Activated CD4-positive, alpha-beta memory T cell treated with anti-CD3 and anti-CD28 coated beads for 36 hours (primary cell): Measurements from ENCODE around the gene UPK3A. TPM values are rescaled to one million over a fixed set of nuclear protein-coding genes. Genes with fewer than 3 reads are reported as not detected.
A peak's percentile ranks its signal among the peaks of the same experiment; 100 is the strongest.
"Not testable (repeated sequence)": the region's sequence is repeated elsewhere in the genome, so short reads cannot be mapped to it uniquely, and the experiment has no call there.

Experiments used
- CTCF ChIA-PET: fragments of 350-600 bp; sonication (Branson Sonifier 250); formaldehyde crosslinking; loops from one replicate; lab custom pipeline; 2021; ENCODE audit warnings: antibody characterized with exemption, inconsistent platforms; lab: Charles Lee
- POLR2A ChIA-PET: fragments of 350-600 bp; sonication (Branson Sonifier 250); formaldehyde crosslinking; loops from one replicate; lab custom pipeline; 2021; ENCODE audit warnings: antibody characterized with exemption; lab: Charles Lee
- DNase-seq: peaks from one replicate; pipeline ENCODE4 v3.0.0-alpha.2; 2020
- H3K27ac Mint-ChIP-seq: one replicate; pipeline ENCODE4 v1.8.0; 2021; ENCODE audit warnings: mixed read lengths
- H3K27me3 Mint-ChIP-seq: one replicate; pipeline ENCODE4 v1.8.0; 2021; ENCODE audit warnings: mixed read lengths
- H3K36me3 Mint-ChIP-seq: one replicate; pipeline ENCODE4 v1.8.0; 2021; ENCODE audit warnings: mixed read lengths
- H3K4me1 Mint-ChIP-seq: one replicate; pipeline ENCODE4 v1.8.0; 2021; ENCODE audit warnings: low read depth, mixed read lengths
- H3K4me3 Mint-ChIP-seq: one replicate; pipeline ENCODE4 v1.8.0; 2021; ENCODE audit warnings: mild to moderate bottlenecking, mixed read lengths
- H3K9me3 Mint-ChIP-seq: one replicate; pipeline ENCODE4 v1.8.0; 2021; ENCODE audit warnings: mixed read lengths
- intact Hi-C: fragments of 100-400 bp; cut with micrococcal nuclease; formaldehyde crosslinking; loops from one replicate; pipeline ENCODE4 v1.15.1; 2023
- total RNA-seq, 2 experiments: library from RNA; stranded (reverse); gene quantifications; one replicate each; pipeline ENCODE4 v1.2.3, GENCODE V29; 2021

The UPK3A gene
- total RNA-seq, 2 experiments from 2014 or later, result not detected

- CTCF ChIA-PET, result interaction anchor here (1.0 kb wide), 1 partner anchor 36 kb away, joined by 4 read pairs; no protein-coding TSS in a partner anchor
- Mint-ChIP-seq H3K27ac (no peak overlapping the region), H3K36me3 (no peaks in the 10 kb centered on the region), H3K9me3 (no peaks in the 10 kb centered on the region), H3K27me3 (no peaks in the 10 kb centered on the region), H3K4me3 (no peak overlapping the region), H3K4me1 (peaks cover 30% of the 10 kb centered on the region)
- DNase-seq, result no peak
- intact Hi-C loops, result loop anchor here (5.0 kb wide), 1 partner anchor 68 kb away; no protein-coding TSS in a partner anchor
- POLR2A ChIA-PET, result no interaction called here
Observed at GRCh38 chr22:45244916-45245315, 39.8 kb upstream of the UPK3A start.

- H3K4me3 Mint-ChIP-seq, result no peak overlapping the region
- intact Hi-C loops, result no loop called here
- H3K27me3 Mint-ChIP-seq, result no peaks in the 10 kb centered on the region
- H3K36me3 Mint-ChIP-seq, result no peaks in the 10 kb centered on the region
- CTCF ChIA-PET, result no interaction called here
- peaks cover 23% of the 10 kb centered on the region for H3K4me1 Mint-ChIP-seq
- POLR2A ChIA-PET, result no interaction called here
- DNase-seq, result no peak
- no peaks in the 10 kb centered on the region for H3K9me3 Mint-ChIP-seq
- peak overlapping the region; percentile 50 for H3K27ac Mint-ChIP-seq
Observed at GRCh38 chr22:45246060-45246985, 38.4 kb upstream of the UPK3A start.

GRCh38 chr22:45248832-45249561, 35.8 kb upstream of the UPK3A start:
- ChIA-PET POLR2A (interaction anchor here (1.0 kb wide), 1 partner anchor 165 kb away, joined by 3 read pairs; the partner anchor contains the start of genes RIBC2 and SMC1B), CTCF (no interaction called here)
- no peak for DNase-seq
- intact Hi-C loops, result no loop called here
- no peaks in the 10 kb centered on the region for H3K9me3 Mint-ChIP-seq
- H3K36me3 Mint-ChIP-seq, result no peaks in the 10 kb centered on the region
- H3K4me3 Mint-ChIP-seq, result no peak overlapping the region
- peaks cover 23% of the 10 kb centered on the region for H3K4me1 Mint-ChIP-seq
- H3K27ac Mint-ChIP-seq, result no peak overlapping the region
- H3K27me3 Mint-ChIP-seq, result no peaks in the 10 kb centered on the region

- H3K27ac Mint-ChIP-seq, result no peak overlapping the region
- H3K9me3 Mint-ChIP-seq, result no peaks in the 10 kb centered on the region
- CTCF ChIA-PET, result interaction anchor here (0.6 kb wide), 1 partner anchor 75 kb away, joined by 3 read pairs; no protein-coding TSS in a partner anchor
- no peak for DNase-seq
- H3K36me3 Mint-ChIP-seq, result no peaks in the 10 kb centered on the region
- intact Hi-C loops, result no loop called here
- H3K4me3 Mint-ChIP-seq, result no peak overlapping the region
- peaks cover 26% of the 10 kb centered on the region for H3K4me1 Mint-ChIP-seq
- POLR2A ChIA-PET, result no interaction called here
- no peaks in the 10 kb centered on the region for H3K27me3 Mint-ChIP-seq
Observed at GRCh38 chr22:45251825-45252224, 32.9 kb upstream of the UPK3A start.

GRCh38 chr22:45253039-45253641, 31.6 kb upstream of the UPK3A start:
- ChIA-PET POLR2A (no interaction called here), CTCF (interaction anchor here (0.6 kb wide), 1 partner anchor 59 kb away, joined by 3 read pairs; no protein-coding TSS in a partner anchor)
- no peak for DNase-seq
- no peak overlapping the region for H3K4me3 Mint-ChIP-seq
- no peaks in the 10 kb centered on the region for H3K27me3 Mint-ChIP-seq
- no peak overlapping the region for H3K27ac Mint-ChIP-seq
- intact Hi-C loops, result no loop called here
- H3K4me1 Mint-ChIP-seq, result peaks cover 24% of the 10 kb centered on the region
- no peaks in the 10 kb centered on the region for H3K9me3 Mint-ChIP-seq
- H3K36me3 Mint-ChIP-seq, result no peaks in the 10 kb centered on the region

GRCh38 chr22:45254388-45254787, 30.4 kb upstream of the UPK3A start:
- intact Hi-C loops, result no loop called here
- peaks cover 17% of the 10 kb centered on the region for H3K4me1 Mint-ChIP-seq
- ChIA-PET CTCF (no interaction called here), POLR2A (no interaction called here)
- no peaks in the 10 kb centered on the region for H3K27me3 Mint-ChIP-seq
- H3K36me3 Mint-ChIP-seq, result no peaks in the 10 kb centered on the region
- no peak overlapping the region for H3K4me3 Mint-ChIP-seq
- H3K27ac Mint-ChIP-seq, result no peak overlapping the region
- peak; percentile 30 for DNase-seq
- no peaks in the 10 kb centered on the region for H3K9me3 Mint-ChIP-seq

- H3K4me1 Mint-ChIP-seq, result peaks cover 17% of the 10 kb centered on the region
- POLR2A ChIA-PET, result no interaction called here
- no peak overlapping the region for H3K4me3 Mint-ChIP-seq
- H3K27ac Mint-ChIP-seq, result peak overlapping the region; percentile 5
- CTCF ChIA-PET, result no interaction called here
- H3K36me3 Mint-ChIP-seq, result no peaks in the 10 kb centered on the region
- no peaks in the 10 kb centered on the region for H3K9me3 Mint-ChIP-seq
- intact Hi-C loops, result no loop called here
- no peaks in the 10 kb centered on the region for H3K27me3 Mint-ChIP-seq
- DNase-seq, result peak; percentile 64
Observed at GRCh38 chr22:45254789-45255278, 29.9 kb upstream of the UPK3A start.

GRCh38 chr22:45257941-45258340, 26.8 kb upstream of the UPK3A start:
- H3K36me3 Mint-ChIP-seq, DNase-seq, intact Hi-C loops, CTCF ChIA-PET, POLR2A ChIA-PET, H3K4me3 Mint-ChIP-seq, H3K9me3 Mint-ChIP-seq, H3K27me3 Mint-ChIP-seq, H3K27ac Mint-ChIP-seq: not testable (repeated sequence)
- peaks cover 15% of the 10 kb centered on the region for H3K4me1 Mint-ChIP-seq

- DNase-seq, result no peak
- Mint-ChIP-seq H3K27ac (no peak overlapping the region), H3K9me3 (no peaks in the 10 kb centered on the region), H3K4me3 (no peak overlapping the region), H3K4me1 (peaks cover 8% of the 10 kb centered on the region), H3K36me3 (no peaks in the 10 kb centered on the region), H3K27me3 (peaks cover 5% of the 10 kb centered on the region)
- ChIA-PET CTCF (no interaction called here), POLR2A (no interaction called here)
- intact Hi-C loops, result no loop called here
Observed at GRCh38 chr22:45259754-45260394, 24.9 kb upstream of the UPK3A start.

GRCh38 chr22:45260395-45260759, 24.4 kb upstream of the UPK3A start:
- intact Hi-C loops, H3K27me3 Mint-ChIP-seq, H3K27ac Mint-ChIP-seq, H3K4me1 Mint-ChIP-seq, POLR2A ChIA-PET, DNase-seq, H3K9me3 Mint-ChIP-seq, H3K4me3 Mint-ChIP-seq, CTCF ChIA-PET, H3K36me3 Mint-ChIP-seq: not testable (repeated sequence)

- DNase-seq, result no peak
- intact Hi-C loops, result no loop called here
- Mint-ChIP-seq H3K36me3 (no peaks in the 10 kb centered on the region), H3K27me3 (peaks cover 5% of the 10 kb centered on the region), H3K27ac (no peak overlapping the region), H3K4me1 (no peaks in the 10 kb centered on the region), H3K4me3 (no peak overlapping the region), H3K9me3 (no peaks in the 10 kb centered on the region)
- POLR2A ChIA-PET, result no interaction called here
- CTCF ChIA-PET, result no interaction called here
Observed at GRCh38 chr22:45261407-45262088, 23.2 kb upstream of the UPK3A start.
